Heart left ventricle (tissue), 16 donors: ENCODE results near the gene CBLL1. TPM values are rescaled to one million over a fixed set of nuclear protein-coding genes. Genes with fewer than 3 reads are reported as not detected.

ENCODE experiments used
- ATAC-seq, 4 donors: fragments of 200-7000 bp; cut with Tn5 transposase; one replicate each; pipeline ENCODE4 v1.9.1; 2020 to 2022; ENCODE audit warnings: moderate library complexity in 4 of 4, mild to moderate bottlenecking in 3 of 4, moderate number of reproducible peaks in 1 of 4
- DNase-seq, 5 donors: peaks; one replicate each; pipeline ENCODE4 v3.0.0-alpha.2; 2020
- H3K27ac ChIP-seq, 12 donors: fragments of 200-600 bp; sonication (generic) in 4 of 12; one replicate each; pipeline versions ENCODE4 v1.5.0 to v1.8.0; 2016 to 2022; ENCODE audit warnings: mild to moderate bottlenecking in 2 of 12
- H3K27me3 ChIP-seq, 9 donors: fragments of 200-600 bp; sonication (generic) in 2 of 9; one replicate each; pipeline versions ENCODE4 v1.5.1 to v1.8.0; 2016 to 2022; ENCODE audit warnings: mild to moderate bottlenecking in 3 of 9
- H3K36me3 ChIP-seq, 9 donors: fragments of 200-600 bp; sonication (generic) in 2 of 9; one replicate each; pipeline versions ENCODE4 v1.5.0 to v1.8.0; 2018 to 2022; ENCODE audit warnings: mild to moderate bottlenecking in 2 of 9
- H3K4me1 ChIP-seq, 12 donors: fragments of 200-600 bp; sonication (generic) in 4 of 12; one replicate each; pipeline versions ENCODE4 v1.5.0 to v1.8.0; 2016 to 2022; ENCODE audit warnings: mild to moderate bottlenecking in 3 of 12
- H3K4me3 ChIP-seq, 12 donors: fragments of 200-600 bp; sonication (generic) in 4 of 12; one replicate each; pipeline versions ENCODE4 v1.5.0 to v1.8.0; 2017 to 2022; ENCODE audit warnings: mild to moderate bottlenecking in 9 of 12, moderate library complexity in 4 of 12
- H3K9me3 ChIP-seq, 12 donors: fragments of 200-600 bp; sonication (generic) in 4 of 12; one replicate each; pipeline versions ENCODE4 v1.5.0 to v1.8.0; 2016 to 2022; ENCODE audit warnings: mild to moderate bottlenecking in 1 of 12
- CTCF ChIP-seq, 12 donors: fragments of 200-600 bp; sonication (generic) in 4 of 12; IDR thresholded peaks; one replicate each; pipeline versions ENCODE4 v1.5.0 to v1.8.0; 2018 to 2022; ENCODE audit warnings: antibody characterized with exemption in 12 of 12, mild to moderate bottlenecking in 5 of 12
- POLR2A ChIP-seq, 2 donors: fragments of 450-650 bp; IDR thresholded peaks; one replicate each; pipeline ENCODE4 v1.6.1; 2017; ENCODE audit warnings: antibody characterized with exemption in 2 of 2, mild to moderate bottlenecking in 2 of 2, moderate library complexity in 2 of 2
- WGBS, 4 donors: extraction: QIAGEN DNeasy Blood & Tissue Kit in 2 of 4; methylation state at CpG; one replicate each; pipeline versions ENCODE4 v1.1.5 to v1.1.7; 2013 to 2018; 5-methylcytosine and 5-hydroxymethylcytosine counted together
- intact Hi-C, 10 donors: fragments of 100-400 bp; cut with DNase I; formaldehyde crosslinking; loops; one replicate each; pipeline versions ENCODE4 v1.11.1 to v1.14.2; 2022
- polyA plus RNA-seq, 2 donors: library from polyadenylated mRNA; stranded (reverse); fragments of 200-250 nt; gene quantifications; one replicate each; pipeline ENCODE4 v1.2.3, GENCODE V29; 2013
- total RNA-seq, 9 donors: library from RNA; depleted of rRNA in 2 of 9; stranded (reverse); fragments of >200 nt in 2 of 9; fragmentation: NEBNext Ultra II Directional in 3 of 9; extraction: Animal tissue kit (Norgen Biotek cat#: 25700) in 3 of 9; gene quantifications; one replicate each; pipeline versions ENCODE4 v1.1.0 to v1.2.4, GENCODE V29; 2016 to 2023
- donor health status: ischemic (EF 13 %, LVEDD 7.1; RV severe dilation, severe dysfunction).
- donor health status: healthy with polysubstance abuse.
- donor health status: DM: no; HTN: yes; CAD: no.
- donor health status: DM: no; HTN: no; CAD: no.
- donor health status: ischemic (EF 25% LVEDD 6.9; RV normal size, moderate dysfunction).
- donor health status: ischemic (EF 25% LVEDD 5.7; RV mildly dilated, moderate dysfunction).
- donor health status: healthy.
- donor health status: DM: yes; HTN: yes; CAD: no.
- donor health status: ischemic (EF 35%, LVEDD 5.7; RV mildly dilated, moderate dysfunction).
- donor health status: nonischemic (EF 11% LVEDD 7.7; RV severe dilation, severe dysfunction).
- donor health status: DM: yes; HTN: yes; CAD: no.
- donor health status: PGD.
- donor health status: ischemic (EF 29% LVEDD 5.4; RV normal size, mild dysfunction).
- donor health status: nonischemic (EF 23%, LVEDD 6.1; RV moderate dilation, normal function).

Gene CBLL1
- total and polyA plus RNA-seq, 11 donors, result 5.0 to 39.8 (median 23.0) TPM

- TF ChIP-seq POLR2A (IDR thresholded peaks at IDR 0.05) (no peak), CTCF (IDR thresholded peaks at IDR 0.05) (no peak)
- Histone ChIP-seq H3K9me3 (no peaks in the 10 kb centered on the region), H3K4me1 (peaks cover 0 to 8% (median 0%) of the 10 kb centered on the region in 12 donors), H3K27ac (no peak overlapping the region), H3K27me3 (no peaks in the 10 kb centered on the region), H3K36me3 (no peaks in the 10 kb centered on the region), H3K4me3 (no peak overlapping the region)
- DNase-seq (no peak), ATAC-seq (no peak)
- WGBS, 4 donors, result 59 to 86% (median 69%) methylated on average over 3 of the region's 3 CpGs
- intact Hi-C loops, result no loop called here
Measured at GRCh38 chr7:107703872-107704271, 40.1 kb upstream of the CBLL1 start.

DNA sequence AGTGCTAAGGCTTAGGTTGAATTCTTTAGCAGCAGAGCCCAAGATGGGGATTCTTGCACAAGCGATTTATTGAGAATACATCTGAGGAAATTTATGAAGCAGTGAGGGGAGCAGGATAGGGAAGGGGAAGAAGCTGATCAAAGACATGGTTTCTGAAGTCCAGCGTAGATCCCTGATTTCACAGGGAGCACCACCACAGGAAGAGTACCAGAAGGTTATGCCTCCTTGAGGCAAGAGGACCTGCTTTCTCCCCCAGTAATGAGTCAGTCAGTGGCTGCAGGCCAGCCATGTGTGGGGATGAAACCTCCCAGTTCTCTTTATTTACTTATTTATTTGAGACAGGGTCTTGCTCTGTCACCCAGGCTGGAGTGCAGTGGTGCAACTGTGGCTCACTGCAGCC, 35.0 kb upstream of the CBLL1 start:
- whole genome bisulfite sequencing, 4 donors, result 94 to 98% (median 96%) methylated on average over 2 of the region's 2 CpGs
- intact Hi-C loops, result no loop called here
- no peak overlapping the region for H3K27ac ChIP-seq
- TF ChIP-seq POLR2A (IDR thresholded peaks at IDR 0.05) (no peak), CTCF (IDR thresholded peaks at IDR 0.05) (no peak)
- H3K4me3 ChIP-seq, result no peak overlapping the region
- ATAC-seq (no peak), DNase-seq (no peak)
- no peaks in the 10 kb centered on the region for H3K4me1 ChIP-seq
- no peaks in the 10 kb centered on the region for H3K36me3 ChIP-seq
- no peaks in the 10 kb centered on the region for H3K9me3 ChIP-seq
- H3K27me3 ChIP-seq, result no peaks in the 10 kb centered on the region

DNA sequence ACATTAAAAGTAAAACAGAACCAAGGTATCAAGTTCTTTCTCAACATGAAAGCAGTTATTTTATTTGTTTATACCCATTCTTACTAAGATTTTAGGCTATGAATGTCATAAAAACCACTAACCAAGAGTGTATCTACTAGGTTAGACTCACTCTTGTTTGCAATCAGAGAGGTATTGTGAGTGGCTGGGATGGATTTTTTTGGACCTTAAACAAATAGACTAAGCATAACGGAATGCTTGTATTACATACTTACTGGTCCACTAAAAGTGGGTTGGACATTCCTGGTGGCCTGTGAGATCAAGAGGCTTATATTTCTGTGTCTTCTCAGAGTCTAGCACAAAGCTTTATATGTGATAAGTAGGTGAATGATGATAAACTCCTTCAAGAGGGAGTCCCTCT, 32.6 kb upstream of the CBLL1 start:
- no peak for ATAC-seq
- Histone ChIP-seq H3K4me1 (no peaks in the 10 kb centered on the region), H3K4me3 (no peak overlapping the region), H3K27ac (no peak overlapping the region), H3K36me3 (no peaks in the 10 kb centered on the region), H3K9me3 (no peaks in the 10 kb centered on the region), H3K27me3 (no peaks in the 10 kb centered on the region)
- TF ChIP-seq CTCF (IDR thresholded peaks at IDR 0.05) (no peak), POLR2A (IDR thresholded peaks at IDR 0.05) (no peak)
- no peak for DNase-seq
- intact Hi-C loops, result no loop called here
- whole genome bisulfite sequencing, 4 donors, result 86 to 94% (median 91%) methylated on average over 1 of the region's 1 CpG

GRCh38 chr7:107712025-107712424, 31.9 kb upstream of the CBLL1 start:
- Histone ChIP-seq H3K27ac (no peak overlapping the region), H3K27me3 (no peaks in the 10 kb centered on the region), H3K9me3 (no peaks in the 10 kb centered on the region), H3K4me3 (no peak overlapping the region), H3K36me3 (no peaks in the 10 kb centered on the region), H3K4me1 (no peaks in the 10 kb centered on the region)
- TF ChIP-seq CTCF (IDR thresholded peaks at IDR 0.05) (no peak), POLR2A (IDR thresholded peaks at IDR 0.05) (no peak)
- ATAC-seq (no peak), DNase-seq (no peak)
- intact Hi-C loops, result no loop called here
- 61 to 81% (median 73%) methylated on average over 1 of the region's 1 CpG for WGBS, 4 donors
